DMS153 treated with DMSO at 0.1 percent for 48 hours (cell line): ENCODE data around the gene STX18.

Source experiments
- DNase-seq: peaks from one replicate; lab custom pipeline; 2025; ENCODE audit not compliant: unreplicated experiment; lab: John Stamatoyannopoulos, UW

STX18 gene

GRCh38 chr4:4440333-4441061 lies 101.4 kb downstream of the STX18 start:
- DNase-seq, result no peak

DNA sequence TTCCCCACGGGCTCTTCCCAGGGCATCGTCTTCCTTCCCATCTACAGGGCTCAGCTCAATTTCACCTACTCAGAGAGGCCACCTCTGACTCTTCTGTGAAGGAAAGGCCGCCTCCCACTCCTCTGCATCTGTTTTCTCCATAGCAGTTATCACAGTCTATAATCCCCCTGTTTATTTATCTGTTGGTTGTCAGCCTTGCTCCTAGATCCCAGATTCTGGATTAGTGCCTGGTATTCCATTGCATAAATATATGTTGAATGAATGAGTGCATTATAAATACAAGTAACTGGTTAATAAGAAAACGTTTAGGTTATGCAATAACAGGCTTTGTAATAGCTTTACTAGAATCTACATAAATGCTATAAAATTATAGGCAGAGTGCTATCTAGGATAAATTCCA lies 102.1 kb downstream of the STX18 start:
- no peak for DNase-seq

DNA sequence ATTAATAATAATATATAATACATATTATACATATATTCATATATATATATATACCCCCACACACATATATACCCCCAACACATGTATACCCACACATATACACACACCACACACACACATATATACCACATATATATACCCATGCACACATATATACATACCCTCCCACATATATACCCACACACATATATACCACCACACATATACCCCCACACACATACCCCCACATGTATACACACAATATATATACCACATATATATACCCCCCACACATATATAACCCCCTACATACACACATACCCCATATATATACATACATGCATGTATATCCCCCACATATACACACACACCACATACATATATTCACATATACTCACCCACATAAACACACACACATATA lies 103.0 kb downstream of the STX18 start:
- no peak for DNase-seq

DNA sequence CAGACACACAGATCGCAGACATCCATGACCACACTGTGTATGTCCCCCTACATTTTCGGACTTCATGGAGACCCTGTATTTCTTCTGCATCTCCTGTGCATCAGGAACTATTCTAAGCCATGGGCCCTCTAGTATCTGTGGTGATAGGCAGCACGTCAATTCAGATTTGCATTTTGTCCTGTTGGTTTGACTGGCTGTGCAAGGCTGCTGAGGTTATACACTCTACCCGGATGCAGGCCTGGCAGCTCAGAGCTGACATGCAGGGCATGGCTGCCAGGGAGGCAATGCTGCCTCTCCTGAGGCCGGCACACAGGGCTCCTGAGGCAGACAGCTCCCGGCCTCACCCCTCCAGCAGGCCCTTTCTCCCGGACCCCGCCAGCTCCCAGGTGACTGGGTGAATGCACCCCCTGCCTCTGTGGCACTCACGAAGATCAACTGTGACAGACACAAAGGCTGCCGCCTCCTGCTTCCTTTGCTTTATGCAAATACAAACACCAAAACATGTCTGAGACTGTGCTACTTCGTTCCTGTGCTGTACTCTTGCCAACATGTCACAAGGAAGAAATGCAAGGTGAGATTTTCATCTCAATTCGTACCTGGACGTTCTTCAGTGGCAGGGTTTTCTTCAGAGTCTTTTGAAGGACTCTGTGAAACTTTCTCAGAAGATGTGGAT lies 103.9 kb downstream of the STX18 start:
- DNase-seq, result no peak

DNA sequence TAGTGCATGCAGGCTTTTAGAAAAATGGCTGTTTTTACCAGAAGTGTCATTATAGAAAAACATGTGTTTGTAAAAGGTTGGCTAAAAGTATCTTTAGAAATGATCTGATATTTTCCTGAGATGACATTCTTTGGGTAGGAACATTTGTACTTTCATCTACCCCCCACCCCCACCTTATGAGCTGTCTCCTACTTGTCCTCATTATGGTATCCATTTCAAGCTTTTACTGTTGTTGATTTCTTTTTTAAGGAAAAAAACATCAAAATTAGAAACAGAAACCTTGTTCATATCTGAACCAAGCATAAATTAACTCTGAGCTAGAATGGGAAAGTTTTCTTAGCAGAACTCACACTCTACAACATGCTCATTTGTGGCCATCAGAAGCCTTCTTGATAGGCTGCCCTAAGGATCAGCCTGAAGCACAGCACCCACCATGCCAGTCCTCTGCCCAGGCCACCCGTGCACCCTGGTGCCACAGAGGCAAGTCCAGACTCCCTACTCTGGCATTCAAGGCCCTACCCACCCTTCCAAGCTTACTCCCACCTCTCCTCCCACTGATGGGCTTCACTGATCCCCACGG lies 105.5 kb downstream of the STX18 start:
- no peak for DNase-seq

DNA sequence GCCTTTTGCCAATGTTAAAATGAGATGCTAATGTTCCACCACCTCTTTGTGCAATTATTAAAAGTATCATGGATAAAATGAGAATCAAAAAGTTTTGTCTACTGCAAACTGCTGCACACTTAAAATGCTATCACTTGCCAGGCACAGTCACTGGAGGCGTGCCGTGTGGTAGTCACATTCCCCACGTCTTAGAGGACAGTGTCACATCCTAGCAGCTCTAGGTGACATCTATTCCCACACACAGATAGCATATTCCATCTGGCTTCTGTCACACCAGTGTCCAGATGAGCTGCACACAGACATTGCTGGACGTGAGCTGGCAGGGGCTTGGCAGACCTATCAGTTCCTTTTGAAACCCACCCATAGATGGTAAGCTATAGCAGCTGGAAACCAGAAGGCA lies 107.9 kb downstream of the STX18 start:
- no peak for DNase-seq

GRCh38 chr4:4432341-4433125 lies 109.3 kb downstream of the STX18 start:
- DNase-seq, result no peak

- DNase-seq, result no peak
Observed at GRCh38 chr4:4430492-4431195, 111.2 kb downstream of the STX18 start.

GRCh38 chr4:4428966-4429875 lies 112.6 kb downstream of the STX18 start:
- DNase-seq, result no peak

DNA sequence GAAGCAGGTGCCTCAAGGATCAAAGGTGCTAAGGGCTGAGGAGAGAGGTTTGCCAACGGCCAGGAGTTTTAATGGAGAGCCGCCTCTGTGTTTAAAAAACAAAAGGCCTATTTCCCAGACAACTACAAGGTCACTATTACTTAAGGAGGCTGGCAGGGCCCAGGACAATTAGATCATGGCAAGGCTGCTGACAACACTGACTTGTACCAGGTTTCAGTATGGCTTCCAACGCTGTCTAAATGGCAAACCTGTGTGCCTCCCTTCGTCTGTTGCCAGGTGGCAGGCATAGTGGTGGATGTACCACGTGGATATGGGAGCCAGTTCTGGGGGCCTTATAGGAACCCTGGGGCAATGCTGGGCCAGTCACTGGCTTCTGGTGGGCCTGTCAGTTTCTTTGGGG lies 114.0 kb downstream of the STX18 start:
- DNase-seq, result no peak

DNA sequence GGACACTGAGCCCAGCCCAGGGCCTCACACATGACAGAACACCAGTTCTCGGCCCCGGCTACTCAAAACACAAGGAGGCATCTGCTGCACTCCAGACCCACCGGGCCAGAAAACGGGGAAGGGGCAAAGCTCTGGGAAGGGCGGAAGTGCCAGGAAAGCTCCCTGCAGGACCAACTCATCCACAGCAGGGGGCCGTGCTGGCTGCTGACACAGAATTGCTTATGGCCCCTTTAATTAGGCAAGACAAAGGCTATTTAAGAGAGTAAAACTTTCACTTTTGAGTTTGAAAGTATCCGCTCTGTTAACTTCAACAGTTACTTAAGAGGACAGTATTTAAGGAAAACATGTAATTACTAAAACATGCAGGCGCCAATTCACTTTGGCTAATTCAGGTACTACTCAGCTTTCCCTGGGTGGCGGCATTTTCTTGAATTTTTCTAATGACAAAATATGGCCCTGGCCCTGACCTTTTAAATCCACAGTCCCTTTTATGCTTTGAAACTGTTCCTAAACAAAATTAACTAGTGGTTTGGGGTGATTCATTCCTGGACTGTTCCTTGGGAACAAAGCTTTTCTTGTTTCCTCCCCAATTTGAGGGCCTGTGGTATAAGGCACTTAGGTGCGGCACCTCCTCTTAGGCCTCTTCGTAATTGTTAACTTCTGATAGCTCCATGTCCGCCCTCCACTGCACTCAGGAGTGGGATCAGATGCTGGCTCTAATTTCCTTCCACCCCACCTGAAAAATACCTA lies 114.6 kb downstream of the STX18 start:
- DNase-seq, result no peak

DNA sequence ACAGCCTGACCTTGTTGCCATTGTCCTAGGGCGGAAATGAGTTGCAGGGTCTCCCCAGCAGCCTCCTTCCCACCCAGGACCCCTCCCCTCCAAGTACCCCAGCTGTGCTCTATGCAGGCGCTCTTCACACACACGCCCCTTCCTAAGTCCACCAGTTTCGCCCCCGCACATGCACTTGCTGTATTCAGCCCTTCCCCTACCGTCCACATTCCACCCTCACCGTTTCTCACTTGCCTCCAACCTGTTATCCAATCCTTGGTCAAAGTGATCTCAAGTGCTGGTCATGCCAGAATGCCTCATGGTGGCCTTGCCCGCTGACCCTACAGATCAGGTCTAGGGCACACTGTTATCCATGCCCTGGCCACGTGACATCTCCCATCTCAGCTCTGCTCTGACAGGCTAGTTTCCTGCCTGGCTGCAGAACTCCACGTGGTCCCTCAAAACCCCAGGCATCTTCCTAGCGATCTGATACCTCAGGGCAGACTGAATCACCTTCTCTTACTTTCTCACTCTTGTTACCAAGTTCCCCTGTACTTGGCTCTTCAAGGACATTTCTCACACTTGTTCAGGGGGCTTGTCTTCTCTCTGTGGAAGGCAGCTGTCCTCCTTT lies 115.2 kb downstream of the STX18 start:
- no peak for DNase-seq

DNA sequence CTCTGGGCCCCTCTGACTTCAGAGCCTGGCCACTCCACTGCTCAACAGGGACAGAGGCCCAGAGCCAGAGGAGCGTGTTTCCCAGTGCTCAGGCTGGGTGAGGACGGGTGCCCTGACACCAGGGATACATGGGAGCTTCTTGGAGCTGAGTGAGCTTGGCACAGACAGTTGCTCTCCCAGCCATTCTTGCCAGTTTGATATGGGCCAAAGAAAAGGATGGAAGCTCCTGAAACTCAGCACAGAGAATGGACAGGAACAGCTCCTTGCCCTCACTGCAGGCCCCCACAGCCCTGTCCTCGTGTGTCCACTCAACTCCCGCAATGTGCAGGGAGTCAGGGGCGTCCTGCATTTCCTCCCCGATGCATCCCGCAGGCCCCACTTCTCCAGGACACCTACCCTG lies 116.2 kb downstream of the STX18 start:
- DNase-seq, result no peak

- no peak for DNase-seq
Observed at GRCh38 chr4:4425119-4425690, 116.6 kb downstream of the STX18 start.

DNA sequence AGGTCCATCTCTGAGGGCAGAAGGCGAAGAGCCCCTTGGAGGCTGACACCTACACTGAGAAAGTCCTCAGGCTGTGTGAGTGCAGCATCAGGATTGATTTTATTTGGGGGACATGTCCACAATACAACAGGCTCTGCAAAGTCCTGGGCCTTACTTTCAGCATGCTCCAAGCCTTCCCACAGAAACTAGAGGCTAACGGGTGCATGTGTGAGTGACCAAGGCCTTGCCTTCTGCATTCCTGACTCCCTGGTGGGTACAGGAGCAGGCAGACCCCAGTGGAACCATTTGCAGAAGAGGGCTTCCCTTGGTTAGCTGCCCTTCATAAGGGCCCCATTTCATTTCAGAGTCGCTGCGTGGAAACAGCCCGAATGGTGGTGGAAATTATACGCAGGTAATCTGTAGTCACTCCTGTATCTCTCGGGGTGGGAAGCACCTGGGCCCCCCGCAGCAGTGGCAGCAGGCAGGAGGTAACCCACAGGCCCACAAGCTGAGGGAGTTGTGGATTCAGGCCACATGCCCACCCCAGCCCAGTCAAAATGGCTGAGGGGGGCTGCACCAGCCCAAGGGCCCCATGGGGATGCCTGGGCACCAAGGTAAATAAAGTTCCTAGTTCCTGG lies 117.2 kb downstream of the STX18 start:
- no peak for DNase-seq

DNA sequence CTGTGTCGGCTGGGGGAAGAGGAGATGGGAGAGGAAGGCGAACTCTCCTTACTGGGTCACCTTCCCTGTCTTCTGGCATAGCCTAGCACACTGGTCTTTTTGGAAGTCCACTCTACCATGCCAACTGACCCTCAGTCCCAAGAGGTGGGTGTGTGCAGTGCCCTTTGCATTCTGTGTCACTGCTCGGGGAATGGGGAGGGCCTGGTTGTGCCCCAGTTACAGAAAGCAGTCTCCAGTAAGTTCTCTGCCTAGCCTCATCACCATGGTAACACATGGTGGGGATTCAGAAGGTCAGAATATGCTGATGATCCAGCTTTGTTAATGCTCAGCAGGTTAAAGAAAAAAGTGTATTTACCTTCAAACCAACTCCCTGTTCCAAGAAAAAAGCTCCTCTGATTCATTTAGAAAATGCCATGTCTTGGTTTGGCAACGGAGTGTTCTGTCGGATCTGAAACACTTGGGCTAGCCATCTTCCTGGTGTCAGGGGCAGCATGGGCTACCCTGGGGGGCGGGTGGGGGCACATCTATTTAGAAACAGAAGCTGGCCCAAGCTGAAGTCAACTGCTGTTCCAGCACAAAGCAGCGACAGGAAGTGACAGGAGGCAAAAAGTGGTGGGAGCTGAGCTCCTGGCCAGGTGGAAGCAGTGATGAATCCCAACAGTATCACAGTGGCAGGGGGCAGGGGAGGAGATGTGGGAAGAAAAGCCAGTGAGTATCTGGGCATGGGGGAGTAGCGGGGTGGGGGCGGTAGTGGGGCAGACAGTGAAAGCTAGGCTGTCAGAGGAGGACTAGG lies 117.9 kb downstream of the STX18 start:
- no peak for DNase-seq

GRCh38 chr4:4422856-4423499 lies 118.9 kb downstream of the STX18 start:
- no peak for DNase-seq
